ENCODE data around the gene RGP1. TPM values are rescaled to one million over a fixed set of nuclear protein-coding genes. Genes with fewer than 3 reads are reported as not detected.

The RGP1 gene
- total and polyA plus RNA-seq, 9 of the 15 experiments (the other 6 are each of a cell fraction or from before 2014, with no cell fraction given) = 0.42 to 13.8 (median 6.7) TPM

- TF ChIP-seq REST (IDR thresholded peaks at IDR 0.05; ENCODE audit: borderline replicate concordance) (peak; percentile 50; the same call in 1 of the 2 replicates), REST (CRISPR knock-in tag; IDR thresholded peaks at IDR 0.05; ENCODE audit: low read depth) (no peak), DACH1 (IDR thresholded peaks at IDR 0.05; ENCODE audit: partially characterized antibody) (peak; percentile 27)
Measured at GRCh38 chr9:35736201-35736633, 12.9 kb upstream of the RGP1 start (continued).
